VCaP (cell line): Measurements from ENCODE around the gene PRCP.
A peak's percentile ranks its signal among the peaks of the same experiment; 100 is the strongest.

Experiments used
- H3K27ac ChIP-seq: fragments of 450-650 bp; 2 replicates; pipeline ENCODE4 v1.5.1; 2017
- TF ChIP-seq, protein P1 (sequence below): fragments of 450-650 bp; conservative IDR thresholded peaks from 2 replicates; pipeline ENCODE4 v1.5.1; 2017; ENCODE audit warnings: mild to moderate bottlenecking, moderate library complexity

Gene PRCP

DNA sequence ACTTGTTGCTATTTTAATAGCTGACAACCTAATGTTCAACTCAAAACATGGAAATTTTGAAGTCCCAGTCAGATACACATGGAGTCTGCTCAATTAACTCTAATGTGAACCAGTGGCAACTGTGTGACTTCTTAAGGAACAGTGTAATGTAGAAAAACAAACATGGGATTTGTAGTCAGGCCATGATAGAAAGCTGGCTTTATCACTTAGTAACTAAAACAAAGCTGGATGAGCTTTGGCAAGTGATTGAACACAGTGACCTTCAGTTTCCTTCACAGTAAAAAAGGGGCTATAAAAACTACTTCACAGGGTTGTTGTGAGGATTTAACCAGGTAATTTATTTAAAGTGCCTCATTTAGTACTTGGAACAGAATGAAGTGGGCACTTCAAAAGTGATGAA, 62.6 kb downstream of the PRCP start:
- TF ChIP-seq, protein P1, sequence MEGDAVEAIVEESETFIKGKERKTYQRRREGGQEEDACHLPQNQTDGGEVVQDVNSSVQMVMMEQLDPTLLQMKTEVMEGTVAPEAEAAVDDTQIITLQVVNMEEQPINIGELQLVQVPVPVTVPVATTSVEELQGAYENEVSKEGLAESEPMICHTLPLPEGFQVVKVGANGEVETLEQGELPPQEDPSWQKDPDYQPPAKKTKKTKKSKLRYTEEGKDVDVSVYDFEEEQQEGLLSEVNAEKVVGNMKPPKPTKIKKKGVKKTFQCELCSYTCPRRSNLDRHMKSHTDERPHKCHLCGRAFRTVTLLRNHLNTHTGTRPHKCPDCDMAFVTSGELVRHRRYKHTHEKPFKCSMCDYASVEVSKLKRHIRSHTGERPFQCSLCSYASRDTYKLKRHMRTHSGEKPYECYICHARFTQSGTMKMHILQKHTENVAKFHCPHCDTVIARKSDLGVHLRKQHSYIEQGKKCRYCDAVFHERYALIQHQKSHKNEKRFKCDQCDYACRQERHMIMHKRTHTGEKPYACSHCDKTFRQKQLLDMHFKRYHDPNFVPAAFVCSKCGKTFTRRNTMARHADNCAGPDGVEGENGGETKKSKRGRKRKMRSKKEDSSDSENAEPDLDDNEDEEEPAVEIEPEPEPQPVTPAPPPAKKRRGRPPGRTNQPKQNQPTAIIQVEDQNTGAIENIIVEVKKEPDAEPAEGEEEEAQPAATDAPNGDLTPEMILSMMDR = no peak
- H3K27ac ChIP-seq = peak overlapping the region; percentile 28

DNA sequence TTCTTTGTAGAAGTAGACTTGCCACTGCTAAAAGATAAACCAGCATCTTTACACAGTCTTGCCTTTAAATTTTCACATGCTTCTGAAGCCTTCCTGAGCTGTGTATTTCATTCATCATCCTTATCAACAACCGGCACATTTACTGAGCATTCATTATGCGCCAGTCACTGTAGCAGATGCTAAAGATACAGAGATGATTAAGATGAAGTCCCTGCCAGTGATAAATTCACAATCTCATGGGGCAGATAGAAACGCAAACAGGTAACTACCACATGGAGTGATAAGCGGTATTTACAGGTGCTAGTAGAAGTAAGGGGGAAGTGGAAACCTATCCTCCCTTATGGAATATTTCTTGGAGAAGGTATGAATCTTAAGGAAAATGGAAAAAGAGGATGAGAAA, 67.2 kb downstream of the PRCP start:
- no peak overlapping the region for H3K27ac ChIP-seq
- TF ChIP-seq, protein P1 = no peak

DNA sequence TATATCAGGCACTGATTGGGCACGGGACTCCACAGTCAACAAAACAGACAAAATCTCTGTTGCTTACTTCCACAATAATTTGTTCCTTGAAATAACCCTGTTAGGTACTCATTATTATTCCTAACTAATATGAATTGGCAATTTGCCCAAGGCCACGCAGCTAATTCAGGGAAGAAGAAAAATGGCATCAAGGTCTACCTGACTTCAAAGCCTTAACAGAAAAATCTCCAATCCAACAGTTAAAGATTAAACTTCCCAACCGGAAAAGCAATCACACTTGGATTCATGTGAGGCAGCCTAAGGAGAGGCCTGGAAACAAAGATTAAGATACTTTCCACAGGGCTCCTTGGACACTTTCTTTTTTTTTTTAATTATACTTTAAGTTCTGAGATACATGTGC, 68.9 kb downstream of the PRCP start:
- TF ChIP-seq, protein P1 = no peak
- H3K27ac ChIP-seq = no peak overlapping the region

DNA sequence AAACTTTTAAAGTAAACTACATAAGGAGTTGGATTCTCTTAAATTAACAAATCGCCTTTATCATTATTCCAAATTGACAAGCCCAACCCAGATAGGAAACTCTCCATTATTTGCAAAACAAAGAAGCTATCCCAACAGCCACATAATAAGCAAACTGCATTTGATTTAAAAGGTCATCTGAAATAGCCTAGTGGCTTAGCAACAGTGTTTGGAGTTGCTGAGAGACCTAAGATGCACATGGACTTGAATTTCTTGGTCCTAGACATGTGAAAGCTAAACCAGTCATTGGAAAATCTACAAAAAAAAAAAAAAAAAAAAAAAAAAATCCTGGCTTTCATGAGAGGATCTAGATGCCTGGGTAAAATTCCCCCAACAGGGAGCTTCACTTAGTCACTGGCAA, 69.5 kb downstream of the PRCP start:
- TF ChIP-seq, protein P1 = no peak
- no peak overlapping the region for H3K27ac ChIP-seq

DNA sequence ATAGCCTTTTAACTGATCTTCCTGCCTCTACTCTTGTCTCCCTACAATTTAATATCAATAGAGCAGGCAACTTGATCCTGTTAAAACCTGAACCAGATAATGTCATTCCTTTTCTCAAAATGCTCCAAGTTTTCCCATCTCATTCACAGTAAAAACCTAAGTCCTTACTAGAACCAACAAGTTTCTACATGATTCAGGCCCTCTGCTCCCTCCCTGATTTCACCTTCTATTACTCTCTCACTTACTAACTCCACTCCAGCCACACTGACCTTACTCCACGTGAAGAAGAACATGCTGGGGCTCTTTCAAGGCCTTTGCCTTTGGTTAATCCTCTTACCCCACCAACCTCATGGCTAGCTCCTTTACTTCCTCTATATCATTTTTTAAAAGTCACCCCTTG, 71.1 kb downstream of the PRCP start:
- TF ChIP-seq, protein P1 = no peak
- no peak overlapping the region for H3K27ac ChIP-seq

DNA sequence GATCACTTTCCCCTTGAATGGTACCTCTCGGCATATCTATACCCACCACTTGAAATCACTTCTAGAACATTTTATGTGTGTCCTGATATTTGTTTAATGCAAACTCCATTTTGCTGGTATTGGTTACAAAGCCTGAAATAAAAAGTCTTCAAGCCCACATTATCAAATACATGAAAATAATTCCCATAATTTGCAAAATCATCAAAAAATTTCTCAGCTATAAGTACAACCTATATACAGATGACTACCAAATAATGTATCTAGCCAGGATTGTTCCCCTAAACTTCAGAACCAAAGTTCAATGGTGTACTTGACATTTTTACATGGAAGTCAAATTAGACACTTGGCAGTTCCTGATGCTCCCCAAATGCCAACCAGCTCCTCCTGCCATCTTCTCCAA, 71.8 kb downstream of the PRCP start:
- no peak overlapping the region for H3K27ac ChIP-seq
- TF ChIP-seq, protein P1 = no peak

DNA sequence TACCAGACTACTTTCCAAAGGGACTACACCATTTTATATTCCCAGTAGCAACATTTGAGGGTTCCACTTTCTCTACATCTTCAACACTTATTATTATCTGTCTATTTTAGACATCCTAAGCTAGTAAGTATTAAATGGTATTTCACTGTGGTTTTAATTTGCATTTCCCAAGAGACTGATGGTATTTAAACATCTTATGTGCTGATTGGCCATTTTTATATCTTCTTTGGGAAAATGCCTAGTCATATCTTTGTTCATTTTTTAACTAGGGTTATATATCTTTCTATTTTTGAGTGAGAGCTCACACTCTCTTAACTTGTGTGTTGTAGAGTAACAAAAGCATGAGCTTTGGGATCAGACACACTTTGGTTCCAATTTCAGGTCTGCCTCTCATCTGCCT, 73.7 kb downstream of the PRCP start:
- TF ChIP-seq, protein P1 = no peak
- H3K27ac ChIP-seq = peak overlapping the region; percentile 39
